Measurements from ENCODE around the gene CD40. TPM values are rescaled to one million over a fixed set of nuclear protein-coding genes. Genes with fewer than 3 reads are reported as not detected.
"Not testable (repeated sequence)": the region's sequence is repeated elsewhere in the genome, so short reads cannot be mapped to it uniquely, and the experiment has no call there.

CD40 gene
- total RNA-seq, 2 experiments from 2014 or later = 34.7 to 64.2 TPM

GRCh38 chr20:46089417-46090388 is 28.4 kb upstream of the CD40 start, which contains the start of gene NCOA5:
NCOA5 (minus strand) TSS chr20:46089962; CDS start chr20:46079424, 10,538 bp downstream.
- CTCF ChIA-PET (ENCODE audit: unreplicated experiment) = no interaction called here
- intact Hi-C loops (cut with micrococcal nuclease; ENCODE audit: unreplicated experiment) = loop anchor here (1.0 to 2.0 kb wide), 3 partner anchors 29 to 117 kb away; partner anchors contain the start of genes CD40 and ZNF335
- peaks cover 47% of the 10 kb centered on the region for H3K79me2 ChIP-seq (ENCODE audit: insufficient read depth, low read depth, low read length)
- peak within 1 kb of the TSS; percentile 93 for H3K4me2 ChIP-seq (ENCODE audit: low read length)
- no TSS peak for BruUV-seq (replicated peaks)
- H3K36me3 ChIP-seq (ENCODE audit: insufficient read depth, low read length) = peaks cover 8% of the 10 kb centered on the region; the same call in 1 of the 2 replicates
- H3K4me1 ChIP-seq (ENCODE audit: insufficient read depth, low read length, poor library complexity, severe bottlenecking) = peaks cover 35% of the 10 kb centered on the region
- POLR2A ChIA-PET = no interaction called here
- peak within 1 kb of the TSS; percentile 81 for H3K4me3 ChIP-seq (ENCODE audit: low read depth, low read length, poor library complexity, severe bottlenecking)
- no peaks in the 10 kb centered on the region for H3K9me2 ChIP-seq (ENCODE audit: insufficient read depth, low read length)
- peak; percentile 97 for DNase-seq (ENCODE audit: low spot score)
- H2AFZ ChIP-seq (ENCODE audit: low read length) = peak within 1 kb of the TSS; percentile 65; the same call in 1 of the 2 replicates
- TF ChIP-seq CTCF (conservative IDR thresholded peaks at IDR 0.05; ENCODE audit: low read length) = peak; percentile 38; the same call in 1 of the 2 replicates
- no peak for TF ChIP-seq EZH2phosphoT487 (IDR thresholded peaks at IDR 0.05; ENCODE audit: borderline replicate concordance, low read depth, low read length)
- peak within 1 kb of the TSS; percentile 60 for H3K27ac ChIP-seq (ENCODE audit: low read depth, low read length, poor library complexity, severe bottlenecking)
- H4K20me1 ChIP-seq (ENCODE audit: insufficient read depth, low read length) = peaks cover 32% of the 10 kb centered on the region
- no peaks in the 10 kb centered on the region for H3K9me3 ChIP-seq (ENCODE audit: low read length)

- POLR2A ChIA-PET; H2AFZ ChIP-seq (ENCODE audit: low read length); H3K9me3 ChIP-seq (ENCODE audit: low read length); H3K9me2 ChIP-seq (ENCODE audit: insufficient read depth, low read length); DNase-seq (ENCODE audit: low spot score); H3K4me2 ChIP-seq (ENCODE audit: low read length); BruUV-seq (replicated peaks); H3K4me3 ChIP-seq (ENCODE audit: low read depth, low read length, poor library complexity, severe bottlenecking); H3K27ac ChIP-seq (ENCODE audit: low read depth, low read length, poor library complexity, severe bottlenecking); H3K36me3 ChIP-seq (ENCODE audit: insufficient read depth, low read length); intact Hi-C loops (cut with micrococcal nuclease; ENCODE audit: unreplicated experiment); CTCF ChIA-PET (ENCODE audit: unreplicated experiment): not testable (repeated sequence)
- Histone ChIP-seq H3K79me2 (ENCODE audit: insufficient read depth, low read depth, low read length) (peaks cover 25% of the 10 kb centered on the region), H3K4me1 (ENCODE audit: insufficient read depth, low read length, poor library complexity, severe bottlenecking) (peaks cover 21% of the 10 kb centered on the region), H4K20me1 (ENCODE audit: insufficient read depth, low read length) (peaks cover 13% of the 10 kb centered on the region)
Measured at GRCh38 chr20:46091622-46092535, 26.2 kb upstream of the CD40 start.

- Histone ChIP-seq H4K20me1 (ENCODE audit: insufficient read depth, low read length) (no peaks in the 10 kb centered on the region), H3K4me2 (ENCODE audit: low read length) (no peak overlapping the region), H3K36me3 (ENCODE audit: insufficient read depth, low read length) (no peaks in the 10 kb centered on the region), H3K27ac (ENCODE audit: low read depth, low read length, poor library complexity, severe bottlenecking) (no peak overlapping the region), H3K9me2 (ENCODE audit: insufficient read depth, low read length) (no peaks in the 10 kb centered on the region), H3K79me2 (ENCODE audit: insufficient read depth, low read depth, low read length) (peaks cover 9% of the 10 kb centered on the region), H3K9me3 (ENCODE audit: low read length) (no peaks in the 10 kb centered on the region), H3K4me1 (ENCODE audit: insufficient read depth, low read length, poor library complexity, severe bottlenecking) (peaks cover 4% of the 10 kb centered on the region), H2AFZ (ENCODE audit: low read length) (no peak overlapping the region), H3K4me3 (ENCODE audit: low read depth, low read length, poor library complexity, severe bottlenecking) (no peak overlapping the region)
- intact Hi-C loops (cut with micrococcal nuclease; ENCODE audit: unreplicated experiment) = no loop called here
- POLR2A ChIA-PET = interaction anchor here (0.6 kb wide), 1 partner anchor 13 kb away, joined by 3 read pairs; no protein-coding TSS in a partner anchor
- DNase-seq (ENCODE audit: low spot score) = no peak
- TF ChIP-seq EZH2phosphoT487 (IDR thresholded peaks at IDR 0.05; ENCODE audit: borderline replicate concordance, low read depth, low read length) (no peak), CTCF (conservative IDR thresholded peaks at IDR 0.05; ENCODE audit: low read length) (0 out of 2 replicates have a peak, but pooled peaks have one; percentile 17)
- CTCF ChIA-PET (ENCODE audit: unreplicated experiment) = no interaction called here
- no TSS peak for BruUV-seq (replicated peaks)
Measured at GRCh38 chr20:46093531-46093930, 24.6 kb upstream of the CD40 start.
